Left kidney (tissue), 2 donors: Measurements from ENCODE around the gene ASIC1. TPM values are rescaled to one million over a fixed set of nuclear protein-coding genes. Genes with fewer than 3 reads are reported as not detected.

Experiments
- DNase-seq: peaks from one replicate; pipeline ENCODE4 v3.0.0-alpha.2; 2013
- polyA plus RNA-seq: library from polyadenylated mRNA; unstranded; fragments of 120-200 nt; gene quantifications from one replicate; pipeline ENCODE4 v1.2.1, GENCODE V29; 2013; ENCODE audit not compliant: insufficient read length

Gene ASIC1
- polyA plus RNA-seq, 1 donor = 5.8 TPM

DNA sequence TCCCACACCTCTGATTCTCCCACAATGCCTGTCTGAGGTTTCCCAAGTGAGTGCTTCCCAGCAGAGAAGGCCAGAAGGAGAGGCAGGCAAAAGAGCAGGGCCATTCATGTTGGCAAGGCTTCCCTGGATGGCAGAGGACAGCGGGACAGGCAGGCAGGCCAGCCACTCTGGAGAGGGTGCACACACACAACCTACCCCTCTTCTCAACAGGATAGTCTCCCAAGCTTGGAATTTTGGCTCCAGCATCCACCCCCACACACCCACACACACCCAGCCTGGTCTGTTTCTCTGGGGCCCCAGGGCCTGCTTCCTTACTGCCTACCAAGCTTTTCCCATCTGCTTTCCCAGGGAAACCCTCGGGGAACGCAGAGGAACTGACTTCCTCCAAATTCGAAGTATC is 16.7 kb upstream of the ASIC1 start:
- DNase-seq = no peak

DNA sequence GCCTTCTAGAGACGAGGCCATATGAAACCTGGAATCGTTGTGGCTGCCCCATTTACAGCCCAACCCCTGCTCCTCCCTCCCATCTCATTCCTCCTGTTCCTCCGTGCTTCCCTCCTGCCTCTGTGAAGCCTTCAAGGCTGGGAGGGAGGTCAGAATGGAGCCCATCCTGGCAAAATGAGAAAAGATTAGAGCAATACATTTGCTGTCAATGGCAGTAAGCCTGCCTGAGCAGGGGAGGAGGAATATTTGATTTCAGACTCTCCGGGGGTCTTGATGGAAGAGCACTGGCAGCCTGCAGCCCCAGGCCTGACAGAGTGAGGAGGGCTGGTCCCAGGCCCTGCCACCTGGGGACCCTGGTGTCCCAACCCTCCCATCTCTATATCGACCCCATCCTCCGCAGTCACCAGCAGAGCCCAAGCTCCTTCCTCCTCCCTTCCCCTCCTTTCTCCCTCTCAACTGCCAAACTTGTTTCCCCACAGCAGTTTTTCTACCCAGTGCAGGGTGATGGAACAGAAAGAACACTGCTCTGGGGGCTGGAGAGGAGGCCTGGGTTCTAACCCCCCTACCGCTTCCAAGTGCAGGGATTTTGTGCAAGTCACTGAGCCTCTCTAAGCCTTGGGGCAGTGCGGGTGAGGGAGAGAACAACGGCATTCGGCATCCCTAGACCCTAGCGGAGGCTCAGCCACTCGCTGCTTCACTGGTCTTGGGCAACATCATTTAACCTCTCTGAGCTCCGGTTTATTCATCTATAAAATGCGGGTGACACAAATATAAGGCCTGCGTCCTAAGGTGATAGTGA is 16.1 kb upstream of the ASIC1 start:
- no peak for DNase-seq

DNA sequence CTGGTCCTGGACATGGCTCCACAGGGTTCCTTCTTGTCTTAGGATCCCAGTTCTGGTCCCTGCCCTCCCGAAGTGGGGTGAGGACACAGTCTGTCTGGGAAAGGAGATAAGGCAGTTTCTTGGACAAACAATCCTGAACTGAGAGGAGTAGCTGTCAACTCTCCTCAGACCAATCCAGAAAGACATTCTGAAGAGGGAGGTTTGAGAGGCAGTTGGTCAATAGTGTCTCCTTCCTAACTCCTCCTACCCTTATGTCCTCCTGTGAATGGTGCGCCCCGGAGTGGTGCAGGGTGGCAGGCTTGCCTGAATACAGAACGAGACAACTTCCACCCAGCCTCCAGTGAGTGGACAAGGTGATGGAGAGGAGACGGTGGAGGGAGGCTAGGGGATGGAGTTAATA is 15.4 kb upstream of the ASIC1 start:
- DNase-seq = no peak

DNA sequence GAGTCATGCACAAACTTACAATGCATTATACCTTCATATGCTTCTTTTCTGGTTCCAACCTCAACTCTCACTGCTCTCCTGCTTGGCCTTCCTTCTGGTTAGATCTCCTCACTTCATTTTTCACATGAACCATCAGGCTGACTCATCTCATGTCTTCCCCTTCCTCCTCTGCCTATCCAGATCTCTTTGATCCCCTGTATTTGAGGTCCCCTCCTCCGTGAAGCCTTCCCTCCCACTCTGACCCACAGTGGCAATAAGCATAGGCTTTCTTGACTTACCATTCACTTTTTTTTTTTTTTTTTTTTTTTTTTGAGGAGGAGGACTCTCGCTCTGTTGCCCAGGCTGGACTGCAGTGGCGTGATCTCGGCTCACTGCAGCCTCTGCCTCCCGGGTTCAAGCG is 14.7 kb upstream of the ASIC1 start:
- no peak for DNase-seq

DNA sequence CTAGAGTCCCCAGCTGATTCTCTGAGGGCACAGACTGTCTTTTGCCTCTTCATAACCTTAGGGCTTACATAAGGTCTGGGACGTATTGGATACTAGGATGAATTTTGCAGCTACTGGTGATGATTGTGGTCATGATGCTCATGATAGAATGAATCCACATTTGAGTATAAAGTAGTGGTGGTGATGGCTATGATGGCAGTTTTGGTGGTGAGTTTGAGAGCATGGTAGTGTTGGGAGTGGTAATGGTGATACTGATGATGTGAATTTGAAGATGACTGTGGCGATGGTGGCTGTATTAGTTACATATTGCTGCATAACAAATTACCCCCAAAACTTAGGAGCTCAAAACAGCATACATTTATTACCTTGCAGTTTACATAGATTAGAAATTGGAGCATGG is 14.1 kb upstream of the ASIC1 start:
- no peak for DNase-seq

DNA sequence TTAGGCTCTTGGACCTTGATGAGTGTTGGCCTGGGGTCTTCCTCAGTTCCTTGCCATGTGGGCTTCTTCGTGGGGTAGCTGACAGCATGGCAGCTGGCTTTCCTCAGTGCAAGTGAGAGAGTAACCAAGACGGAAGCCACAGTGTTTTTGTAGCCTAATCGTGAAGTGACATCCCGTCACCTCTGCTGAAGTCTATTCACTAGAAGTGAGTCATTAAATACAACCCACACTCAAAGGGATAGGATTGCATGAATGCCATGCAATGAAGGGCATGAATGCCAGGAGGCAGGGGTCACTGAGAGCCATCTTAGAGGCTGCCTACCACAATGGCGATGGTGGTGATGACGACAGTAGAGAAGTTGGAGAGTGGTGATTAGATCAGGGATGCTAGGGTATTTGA is 13.5 kb upstream of the ASIC1 start:
- DNase-seq = no peak

DNA sequence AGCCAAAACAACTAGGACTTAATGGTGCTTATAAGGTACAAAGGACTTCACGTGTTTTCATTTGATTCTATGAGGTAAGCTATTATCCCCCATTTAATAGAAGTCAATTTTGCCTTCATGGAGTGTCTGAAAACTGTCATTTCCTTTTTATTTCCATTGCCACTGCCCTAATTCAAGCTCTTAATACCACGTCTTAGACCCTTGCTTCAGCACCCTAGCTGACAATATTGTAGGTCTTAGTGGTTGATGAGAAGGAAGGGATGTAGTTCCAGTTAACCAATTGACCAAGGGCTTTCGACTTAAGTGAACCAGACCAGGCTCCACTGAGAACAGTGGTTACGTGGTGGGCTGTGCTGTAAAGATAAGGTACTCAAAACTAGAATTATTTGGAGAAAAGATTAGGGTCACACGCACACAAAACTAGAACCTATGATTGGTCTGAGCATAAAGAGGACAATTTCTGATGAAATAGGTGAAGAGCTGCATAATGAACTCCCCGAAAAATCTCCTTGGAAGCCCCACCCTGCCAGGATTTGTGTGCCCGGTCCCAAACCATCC is 9.6 kb upstream of the ASIC1 start:
- no peak for DNase-seq

DNA sequence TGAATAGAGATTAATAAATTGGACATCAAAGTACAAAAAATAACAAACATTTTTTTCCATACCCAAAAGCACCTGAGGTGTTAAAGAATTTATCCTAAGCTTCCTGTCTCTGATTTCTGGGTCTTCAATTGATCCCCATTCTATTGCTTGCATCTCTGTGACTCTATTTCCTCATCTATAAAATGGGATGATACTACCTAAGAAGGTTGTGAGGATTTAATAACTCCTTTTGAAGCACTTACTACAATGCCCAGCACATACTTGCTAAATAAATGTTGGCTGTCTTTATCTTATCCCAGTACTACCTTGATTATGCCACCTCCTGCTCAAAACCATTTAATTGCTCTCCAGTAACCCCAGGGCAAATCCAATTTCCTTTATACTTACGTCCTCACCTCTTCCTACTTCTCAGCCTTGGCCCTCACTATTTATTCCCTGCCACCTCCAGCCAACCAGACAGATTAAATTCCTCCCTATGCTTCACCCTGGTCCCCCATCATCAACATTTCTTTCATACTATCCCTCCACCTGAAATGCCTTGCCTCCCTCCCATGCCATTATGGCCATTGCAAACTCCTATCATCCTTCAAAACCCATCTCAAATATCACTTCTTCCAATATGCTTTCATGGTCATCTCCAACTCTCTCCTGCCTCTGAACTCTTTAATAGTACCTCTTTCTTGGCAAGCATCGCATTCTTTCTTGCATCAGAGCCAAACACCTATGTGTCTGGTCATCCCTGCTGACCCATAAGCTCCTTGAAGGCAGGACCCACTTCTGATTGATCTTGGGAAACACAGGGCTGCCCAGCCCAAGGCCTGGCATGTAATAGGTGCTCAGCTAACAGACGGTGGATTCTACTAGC is 7.9 kb upstream of the ASIC1 start:
- DNase-seq = no peak

DNA sequence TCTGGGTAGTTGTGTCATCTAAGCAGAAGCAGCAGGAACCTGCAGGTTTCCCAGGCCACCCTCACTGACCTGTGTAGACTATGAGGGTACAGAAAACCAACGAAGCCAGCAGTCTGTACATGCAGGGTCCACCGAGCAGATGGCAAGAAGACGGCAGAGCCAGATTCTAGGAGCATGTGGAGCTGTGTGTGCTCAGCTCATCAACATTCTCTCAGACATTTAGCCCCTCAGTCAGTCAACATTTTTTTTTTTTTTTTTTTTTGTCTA is 7.3 kb upstream of the ASIC1 start:
- DNase-seq = no peak

DNA sequence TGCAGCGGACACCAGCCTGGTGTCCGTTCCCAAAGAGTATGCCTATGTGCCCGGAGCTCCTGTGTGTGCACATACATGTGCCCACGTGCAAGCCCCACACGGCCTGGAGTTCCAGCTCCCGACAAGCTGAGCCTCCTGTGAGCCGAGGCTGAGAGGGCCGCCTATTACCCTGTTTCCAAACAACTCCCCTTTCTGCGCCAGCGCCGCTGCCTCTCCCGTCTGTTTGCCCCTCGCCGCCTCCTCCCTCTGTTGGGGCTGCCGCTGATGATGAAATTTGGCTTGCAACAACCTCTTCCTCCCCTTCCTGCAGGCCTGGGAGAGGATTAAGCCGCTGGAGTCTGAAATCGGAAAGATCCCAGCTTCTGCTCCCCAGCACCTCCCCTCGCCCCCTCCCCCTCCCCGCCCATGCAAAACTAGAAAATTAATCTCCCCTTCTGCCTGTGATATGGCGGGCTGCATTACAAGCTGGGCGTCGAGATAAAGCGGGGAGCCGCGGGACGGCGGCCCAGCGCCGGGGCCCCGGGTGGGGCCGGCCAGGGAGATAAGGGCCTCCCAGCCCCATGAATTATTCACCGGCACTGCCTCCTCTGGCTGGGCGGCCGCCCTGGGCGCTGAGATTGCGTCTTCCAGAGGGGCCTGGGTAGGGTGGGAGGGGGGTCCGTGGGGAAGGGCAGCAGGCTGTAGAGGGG is 6.8 kb upstream of the ASIC1 start:
- no peak for DNase-seq

DNA sequence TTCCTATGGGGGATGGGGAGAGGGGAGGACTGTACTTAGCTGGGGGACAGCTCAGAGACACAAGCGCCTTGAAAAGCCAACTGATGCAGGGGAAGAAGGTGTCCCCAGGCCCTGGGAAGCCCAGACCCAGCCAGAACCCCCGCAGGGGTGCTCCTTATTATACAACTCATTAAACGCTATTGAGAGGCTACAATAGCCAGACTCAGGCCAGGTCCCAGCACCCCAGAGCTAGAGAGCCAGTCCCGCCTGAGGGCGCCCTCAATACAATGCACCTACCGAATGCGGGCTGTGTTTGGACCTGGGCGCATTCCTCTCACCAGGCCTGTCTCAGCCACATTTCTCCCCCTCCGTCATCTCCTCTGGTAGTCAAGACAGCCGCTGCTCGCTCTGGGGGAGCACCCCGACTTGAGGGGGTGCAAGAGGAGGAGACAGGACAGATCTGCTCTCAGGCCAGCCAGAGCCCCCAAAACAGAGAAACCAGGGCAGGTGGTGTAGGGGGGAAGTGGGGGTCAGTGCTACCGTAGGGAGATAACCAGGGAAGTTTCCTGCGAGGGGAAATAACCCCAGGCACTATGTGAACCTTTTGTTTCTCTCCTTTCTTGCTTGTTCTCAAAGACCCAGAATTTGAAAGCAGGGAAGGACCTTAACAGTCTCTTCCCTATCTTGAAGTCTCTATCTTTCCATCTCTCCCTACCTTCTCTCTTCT is 6.1 kb upstream of the ASIC1 start:
- DNase-seq = no peak

DNA sequence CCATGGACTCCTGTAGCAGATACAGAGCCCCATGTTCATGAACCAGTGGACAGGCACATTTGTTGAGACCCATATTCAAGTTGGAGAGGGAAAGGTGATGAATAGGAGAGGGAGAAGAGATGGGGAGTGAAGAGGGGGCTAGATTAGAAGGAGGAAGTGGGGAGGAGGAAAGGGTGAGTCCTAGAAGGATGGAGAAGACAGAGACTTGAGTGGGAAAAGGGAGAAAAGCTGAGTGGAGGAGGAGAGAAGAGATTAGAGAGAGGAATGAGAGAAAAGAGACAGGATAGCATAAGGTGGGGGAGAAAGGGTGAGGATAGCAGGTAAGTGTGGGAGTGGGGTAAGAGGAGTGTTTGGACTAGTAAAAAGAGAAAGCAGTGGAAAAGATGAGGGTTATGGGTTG is 4.9 kb upstream of the ASIC1 start:
- DNase-seq = no peak

DNA sequence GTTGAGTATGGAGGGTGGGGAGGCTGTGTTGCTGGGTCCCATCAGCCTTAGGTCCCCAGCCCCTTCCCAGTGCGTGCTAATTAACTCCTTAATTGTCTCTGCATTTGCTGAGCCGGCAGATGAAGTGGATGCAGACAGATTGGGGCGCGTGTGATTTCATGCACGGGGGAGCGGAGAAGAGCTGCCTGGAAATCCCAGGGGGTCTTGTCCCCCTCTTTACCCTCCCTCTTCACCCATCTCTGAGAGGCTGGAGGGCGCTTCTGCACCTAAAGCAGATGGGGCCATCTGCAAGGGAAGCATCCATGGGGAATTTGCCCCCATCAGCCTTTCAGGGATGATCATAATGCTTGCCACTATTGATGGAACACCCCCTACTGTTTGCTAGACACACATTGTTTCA is 4.4 kb upstream of the ASIC1 start:
- DNase-seq = no peak

DNA sequence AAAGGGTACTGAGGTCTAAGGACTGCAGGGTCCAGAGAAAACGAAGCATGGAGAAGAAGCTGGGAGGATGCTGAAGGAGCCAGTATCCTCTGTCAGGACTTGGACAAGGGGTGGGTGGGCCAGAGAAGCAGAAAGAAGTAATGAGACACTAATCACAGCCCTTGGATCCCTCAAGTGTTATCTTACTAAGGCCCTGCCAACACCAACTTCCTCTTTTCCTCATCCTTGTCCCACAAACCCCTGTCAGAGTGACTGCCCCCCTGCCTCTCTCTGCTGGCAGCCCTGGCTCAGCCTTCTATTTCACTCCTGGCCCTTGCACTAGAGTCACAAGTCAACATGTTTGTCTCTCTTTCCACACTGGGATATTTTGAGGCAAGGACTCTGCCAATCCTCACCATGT is 3.8 kb upstream of the ASIC1 start:
- DNase-seq = no peak

DNA sequence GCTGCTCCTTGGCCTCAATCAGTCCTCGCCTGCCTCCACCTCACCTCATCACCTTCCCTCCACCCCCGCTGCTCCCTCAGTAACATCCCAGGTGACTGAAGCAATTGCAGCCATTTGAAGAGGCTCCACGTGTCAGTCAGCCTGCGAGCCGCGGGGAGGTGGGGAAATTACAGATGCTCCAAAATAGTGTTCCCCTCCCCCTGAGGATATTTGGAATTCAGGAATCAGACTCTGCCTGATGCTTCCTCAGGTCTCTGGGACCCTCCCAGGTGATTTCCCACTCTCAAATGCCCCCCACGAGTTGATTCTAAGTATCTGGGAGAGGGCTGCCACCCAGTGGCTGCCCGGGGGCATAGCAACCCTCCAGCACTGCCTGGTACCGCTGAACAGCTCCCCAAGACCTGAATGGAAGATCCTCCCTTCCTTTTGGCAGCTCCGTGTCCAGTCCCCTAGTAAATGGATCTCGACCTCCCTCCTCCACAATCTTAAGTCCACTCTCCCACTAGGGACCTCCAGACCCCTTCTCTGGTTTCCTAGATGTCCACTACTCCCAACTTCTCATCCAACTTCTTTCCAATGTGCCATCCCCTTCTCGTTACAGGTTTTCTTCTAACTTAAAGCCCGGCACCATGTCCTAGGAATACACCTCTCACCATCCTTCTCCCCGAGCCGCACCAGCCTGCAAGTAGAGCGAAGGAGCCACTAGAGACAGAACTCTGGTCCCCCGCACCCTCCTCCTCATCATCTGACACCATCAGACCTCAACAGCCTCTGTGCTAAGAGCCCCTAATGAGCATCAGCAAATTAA is 1.4 kb upstream of the ASIC1 start:
- no peak for DNase-seq

DNA sequence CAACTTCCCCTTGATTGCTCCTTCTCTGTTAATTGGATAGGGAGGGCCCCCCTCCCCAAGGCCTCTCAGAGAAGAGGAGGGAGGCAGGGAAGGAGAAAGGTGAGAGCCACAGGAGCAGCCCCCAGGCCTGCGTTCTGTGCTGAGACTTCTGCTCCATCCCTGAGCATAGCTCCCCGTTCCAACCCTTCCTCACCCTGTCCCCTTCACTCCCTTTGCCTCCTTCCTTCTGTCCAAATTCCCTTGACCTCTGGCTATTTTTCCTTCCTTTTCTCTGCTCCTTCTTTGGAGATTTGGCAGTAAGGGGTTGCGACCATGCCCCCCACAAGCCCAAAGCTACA is 788 bp upstream of the ASIC1 start:
- DNase-seq = no peak

DNA sequence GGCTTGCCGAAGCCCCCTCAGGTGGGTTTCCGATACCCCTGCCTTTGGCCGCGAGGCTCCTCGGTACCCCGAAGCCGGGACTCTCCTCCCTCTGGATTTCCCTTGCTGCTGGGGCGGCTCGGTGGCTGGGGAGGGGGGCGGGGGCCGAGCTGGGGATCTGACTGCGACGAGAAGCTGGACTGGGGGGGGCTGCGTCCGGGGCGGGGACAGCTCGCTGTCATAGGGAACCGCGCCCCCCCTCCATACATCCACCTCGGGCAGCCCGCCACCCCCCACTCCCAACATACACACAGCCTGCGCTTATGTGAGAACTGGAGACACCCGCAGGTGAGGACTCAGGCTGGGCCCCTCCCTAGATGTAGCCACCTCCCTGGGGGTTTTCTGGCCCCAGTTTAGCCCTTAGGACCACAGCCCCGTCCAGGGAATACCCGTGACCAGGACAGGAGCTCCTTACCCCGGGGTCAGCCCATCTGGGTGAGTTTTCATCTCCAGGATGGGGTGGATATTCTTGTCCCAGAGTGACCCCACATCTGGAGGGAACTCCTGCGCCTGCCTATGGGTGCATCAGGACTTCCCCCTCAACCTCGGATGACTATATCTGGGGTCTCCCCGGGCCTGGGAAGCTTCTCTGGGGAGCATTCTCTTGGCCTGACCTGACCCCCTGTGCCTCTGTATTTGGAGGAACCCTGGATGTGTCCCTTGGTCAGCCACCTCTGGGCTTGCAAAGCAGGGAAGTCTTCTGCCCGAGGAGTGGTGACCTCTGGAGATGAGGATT is 687 bp downstream of the ASIC1 start:
- no peak for DNase-seq

DNA sequence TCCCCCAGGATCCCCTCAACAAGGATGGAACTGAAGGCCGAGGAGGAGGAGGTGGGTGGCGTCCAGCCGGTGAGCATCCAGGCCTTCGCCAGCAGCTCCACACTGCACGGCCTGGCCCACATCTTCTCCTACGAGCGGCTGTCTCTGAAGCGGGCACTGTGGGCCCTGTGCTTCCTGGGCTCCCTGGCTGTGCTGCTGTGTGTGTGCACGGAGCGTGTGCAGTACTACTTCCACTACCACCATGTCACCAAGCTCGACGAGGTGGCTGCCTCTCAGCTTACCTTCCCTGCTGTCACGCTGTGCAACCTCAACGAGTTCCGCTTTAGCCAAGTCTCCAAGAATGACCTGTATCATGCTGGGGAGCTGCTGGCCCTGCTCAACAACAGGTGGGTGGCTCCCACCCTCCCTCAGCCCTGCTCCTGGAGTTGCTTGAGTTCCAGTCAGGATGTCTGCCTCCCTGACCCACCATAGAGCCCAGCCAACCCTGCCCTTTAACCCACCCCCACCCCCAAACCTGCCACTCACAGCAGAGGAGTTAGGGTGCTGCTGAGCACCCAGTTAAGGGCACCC is 1.4 kb downstream of the ASIC1 start:
- no peak for DNase-seq

DNA sequence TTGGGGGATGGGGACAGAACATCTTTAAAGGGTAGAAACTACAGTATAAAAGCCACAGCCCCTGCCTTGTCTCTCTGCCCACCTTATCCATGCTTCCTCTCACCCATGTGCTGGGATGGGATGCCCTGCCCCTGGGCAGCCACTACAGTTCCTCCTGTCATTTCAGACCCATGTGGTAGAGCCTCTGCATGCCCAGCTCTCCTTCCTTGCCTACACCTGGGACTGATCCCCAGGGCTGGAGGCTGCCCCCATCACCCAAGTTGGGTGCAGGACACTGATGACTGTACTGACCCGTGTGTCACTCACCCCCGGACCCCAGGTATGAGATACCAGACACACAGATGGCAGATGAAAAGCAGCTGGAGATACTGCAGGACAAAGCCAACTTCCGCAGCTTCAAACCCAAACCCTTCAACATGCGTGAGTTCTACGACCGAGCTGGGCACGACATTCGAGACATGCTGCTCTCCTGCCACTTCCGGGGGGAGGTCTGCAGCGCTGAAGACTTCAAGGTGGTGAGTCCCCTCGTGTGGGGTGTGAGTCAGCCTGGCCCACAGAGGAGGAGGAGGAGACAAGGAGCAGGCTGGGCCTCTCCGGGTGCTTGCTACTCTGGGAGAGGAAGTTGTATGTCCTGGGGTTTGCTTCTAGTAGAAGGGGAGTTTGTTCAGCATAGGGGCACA is 2.2 kb downstream of the ASIC1 start:
- DNase-seq = no peak

DNA sequence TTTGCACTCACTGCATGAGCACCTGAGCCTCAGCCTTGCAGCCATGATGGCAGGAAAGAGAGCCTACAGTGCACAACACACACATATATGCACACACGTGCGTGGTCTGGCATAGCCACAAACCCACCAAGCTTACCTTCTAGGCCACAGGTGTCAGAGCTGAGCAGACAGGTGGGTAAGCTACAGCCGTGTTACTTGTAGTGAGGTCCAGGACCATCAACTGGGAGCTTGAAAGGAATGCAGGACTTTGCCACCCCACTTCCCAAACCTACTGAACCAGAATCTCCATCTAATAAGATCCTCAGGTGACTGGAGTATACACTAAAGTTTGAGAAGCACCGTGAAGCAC is 2.7 kb downstream of the ASIC1 start:
- DNase-seq = no peak
